GM19324 (cell line): ENCODE measurements around the gene OR2V1.
A peak's percentile ranks its signal among the peaks of the same experiment; 100 is the strongest.
"Not testable (repeated sequence)": the region's sequence is repeated elsewhere in the genome, so short reads cannot be mapped to it uniquely, and the experiment has no call there.

Source experiments
- ATAC-seq: cut with Tn5 transposase; IDR thresholded peaks from one replicate; pipeline ENCODE4 v1.9.1; 2021; ENCODE audit warnings: mild to moderate bottlenecking, moderate library complexity; ENCODE audit not compliant: unreplicated experiment, low FRiP score

The OR2V1 gene

DNA sequence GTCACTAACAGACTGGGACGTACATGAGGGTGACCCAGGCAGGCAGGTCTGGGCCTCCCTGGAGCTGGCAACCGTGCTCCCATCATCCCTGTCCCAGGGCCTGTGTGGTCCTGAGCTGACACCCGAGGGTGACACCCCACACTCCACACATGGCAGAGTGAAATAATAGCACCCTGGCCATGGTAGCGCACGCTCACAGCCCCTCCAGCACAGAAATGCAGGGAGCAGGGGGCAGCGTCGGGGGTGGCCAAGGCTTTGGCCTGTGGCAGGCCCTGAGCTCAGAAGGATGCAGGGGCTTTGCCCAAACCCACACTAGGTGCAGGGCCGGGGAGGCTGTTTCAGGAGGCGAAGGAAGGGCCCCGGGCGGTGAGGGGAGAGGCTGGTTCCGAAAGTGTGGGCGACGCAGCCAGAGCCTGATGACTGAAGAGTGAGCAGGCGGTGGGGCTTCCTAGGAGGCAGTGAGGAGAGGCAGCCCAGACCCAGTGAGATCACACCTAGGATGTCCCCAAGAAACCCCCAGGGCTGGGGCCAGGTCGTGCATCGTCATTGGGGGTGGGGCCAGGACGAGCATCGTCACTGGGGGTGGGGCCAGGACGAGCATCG is 29.3 kb upstream of the OR2V1 start:
- peak; percentile 39 for ATAC-seq

DNA sequence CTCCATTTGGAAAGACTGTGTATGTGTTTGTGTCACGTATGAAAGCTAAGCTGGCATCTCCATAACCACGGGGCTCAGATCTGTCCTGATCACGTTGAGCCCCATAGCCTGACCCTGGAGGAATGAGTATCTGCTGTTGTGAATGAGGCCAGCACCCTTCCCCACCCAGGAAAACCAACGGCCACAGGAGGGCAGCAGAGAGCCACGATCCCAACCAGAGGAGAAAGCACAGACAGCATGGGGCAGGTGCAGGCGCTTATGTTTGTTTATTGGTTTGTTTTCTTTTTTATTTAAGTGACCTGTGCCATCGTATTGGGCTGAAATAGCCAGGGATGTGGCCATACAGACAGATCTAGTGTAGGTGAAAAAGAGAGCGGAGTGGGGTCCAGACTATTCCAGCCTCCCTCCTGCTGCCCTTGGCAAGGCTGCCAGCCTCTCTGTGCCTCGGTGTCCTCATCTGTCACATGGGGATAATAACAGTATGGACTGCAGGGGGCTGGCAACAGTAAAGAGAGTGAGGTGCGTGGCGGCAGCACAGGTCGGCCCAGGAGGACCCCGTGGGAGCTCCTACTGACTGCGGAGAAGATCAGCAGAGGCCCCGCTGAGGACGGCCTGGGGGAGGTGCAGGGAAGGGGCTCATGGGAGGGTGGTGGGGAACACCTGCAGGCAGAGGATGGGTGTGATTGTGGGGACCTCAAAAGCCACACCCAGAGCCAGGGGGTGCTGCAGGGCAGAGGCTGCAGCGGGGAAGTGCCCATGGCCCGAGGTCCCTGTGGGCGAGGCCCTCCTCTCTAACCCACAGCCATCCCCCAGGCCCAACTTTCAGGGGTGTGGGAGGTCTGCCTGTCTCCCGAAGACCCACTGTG is 28.6 kb upstream of the OR2V1 start:
- peak; percentile 62 for ATAC-seq

DNA sequence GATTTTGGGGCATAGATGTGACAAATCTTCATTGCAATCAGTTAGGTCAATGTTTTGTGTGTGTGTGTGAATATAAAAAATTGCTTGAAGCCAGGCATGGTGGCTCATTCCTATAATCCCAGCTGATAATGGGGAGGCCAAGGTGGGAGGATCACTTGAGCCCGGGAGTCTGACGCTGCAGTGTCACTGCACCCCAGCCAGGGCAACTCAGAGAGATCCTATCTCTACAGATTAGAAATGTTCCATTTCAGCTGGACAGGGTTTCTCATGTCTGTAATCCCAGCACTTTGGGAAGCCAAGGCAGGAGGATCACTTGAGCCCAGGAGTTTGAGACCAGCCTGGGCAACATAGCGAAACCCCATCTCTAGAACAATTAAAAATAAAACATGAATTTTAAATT is 27.9 kb upstream of the OR2V1 start:
- no peak for ATAC-seq

DNA sequence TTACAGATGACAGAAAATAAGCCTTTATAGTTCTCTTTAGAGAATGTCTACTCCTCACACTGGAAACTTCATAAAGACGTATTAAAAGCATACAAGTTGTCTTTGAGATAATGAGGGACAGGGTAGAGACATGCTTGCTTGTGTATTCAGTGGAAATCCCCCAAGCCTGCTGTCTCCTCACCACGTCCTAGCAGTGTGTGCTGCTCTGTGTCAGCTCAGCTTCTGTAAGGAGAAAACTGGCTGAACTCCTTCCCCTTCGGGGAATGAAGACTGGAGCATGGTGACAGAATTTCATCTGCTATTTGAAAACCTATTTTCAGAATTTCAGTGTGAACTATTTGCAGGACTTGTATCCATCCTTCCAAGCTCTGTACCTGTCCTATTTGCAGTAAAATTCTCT is 25.8 kb upstream of the OR2V1 start:
- no peak for ATAC-seq

DNA sequence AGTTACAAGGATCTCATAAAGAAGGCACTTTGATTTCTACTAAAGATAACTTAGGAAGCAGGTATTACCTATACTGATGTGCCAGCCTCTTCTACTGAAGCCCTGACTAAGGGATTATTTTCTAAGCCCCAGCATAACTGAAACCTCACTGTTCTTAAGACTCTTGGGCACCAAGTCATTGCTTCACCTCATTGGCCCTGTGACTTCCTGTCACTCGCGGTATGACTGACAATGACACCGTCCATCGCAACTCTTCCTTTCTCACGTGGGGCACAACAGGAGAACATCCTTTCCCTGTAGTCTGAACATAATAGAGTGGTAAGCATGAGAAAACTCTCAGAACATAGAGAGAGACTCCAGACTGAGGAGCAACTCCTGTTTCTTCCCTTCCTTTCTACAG is 22.8 kb upstream of the OR2V1 start:
- ATAC-seq: no peak

DNA sequence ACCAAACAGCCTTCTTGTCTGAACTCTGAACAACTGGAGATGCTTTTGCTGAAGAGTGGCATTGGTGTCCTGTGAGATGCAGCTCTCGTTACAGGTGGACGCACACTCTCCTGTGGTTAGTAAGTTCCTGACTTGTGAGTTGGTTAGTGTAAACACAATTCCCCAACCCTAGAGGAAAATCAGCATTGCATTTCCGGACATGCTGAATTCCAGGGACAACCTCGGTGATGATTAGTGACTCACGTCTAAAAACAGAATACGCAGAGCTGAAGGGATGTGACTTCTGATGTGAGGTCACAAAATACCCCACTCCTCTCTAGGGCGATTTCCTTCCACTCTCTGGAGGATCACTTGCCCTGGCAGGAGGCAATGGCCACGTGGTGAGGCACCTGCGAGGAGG is 21.4 kb upstream of the OR2V1 start:
- no peak for ATAC-seq

DNA sequence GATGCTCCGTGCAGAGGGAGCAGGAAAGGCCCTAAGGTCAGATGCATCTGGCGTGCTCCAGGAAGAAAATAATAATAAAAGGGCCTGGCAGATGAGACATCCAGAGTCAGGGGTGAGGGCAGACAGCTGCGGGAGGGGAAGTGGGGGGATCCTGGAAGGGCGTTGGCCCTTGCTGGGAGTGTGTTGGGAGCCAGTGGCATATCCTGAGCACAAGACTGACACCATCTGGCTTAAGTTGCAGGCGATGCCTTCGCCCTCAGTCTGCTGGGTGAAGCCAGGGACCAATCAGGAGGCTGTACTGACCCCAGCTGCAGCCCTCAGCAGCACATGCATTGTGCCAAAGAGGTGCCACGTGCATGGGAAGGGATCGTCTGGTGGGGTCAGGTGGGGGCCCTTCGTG is 20.2 kb upstream of the OR2V1 start:
- ATAC-seq: no peak

DNA sequence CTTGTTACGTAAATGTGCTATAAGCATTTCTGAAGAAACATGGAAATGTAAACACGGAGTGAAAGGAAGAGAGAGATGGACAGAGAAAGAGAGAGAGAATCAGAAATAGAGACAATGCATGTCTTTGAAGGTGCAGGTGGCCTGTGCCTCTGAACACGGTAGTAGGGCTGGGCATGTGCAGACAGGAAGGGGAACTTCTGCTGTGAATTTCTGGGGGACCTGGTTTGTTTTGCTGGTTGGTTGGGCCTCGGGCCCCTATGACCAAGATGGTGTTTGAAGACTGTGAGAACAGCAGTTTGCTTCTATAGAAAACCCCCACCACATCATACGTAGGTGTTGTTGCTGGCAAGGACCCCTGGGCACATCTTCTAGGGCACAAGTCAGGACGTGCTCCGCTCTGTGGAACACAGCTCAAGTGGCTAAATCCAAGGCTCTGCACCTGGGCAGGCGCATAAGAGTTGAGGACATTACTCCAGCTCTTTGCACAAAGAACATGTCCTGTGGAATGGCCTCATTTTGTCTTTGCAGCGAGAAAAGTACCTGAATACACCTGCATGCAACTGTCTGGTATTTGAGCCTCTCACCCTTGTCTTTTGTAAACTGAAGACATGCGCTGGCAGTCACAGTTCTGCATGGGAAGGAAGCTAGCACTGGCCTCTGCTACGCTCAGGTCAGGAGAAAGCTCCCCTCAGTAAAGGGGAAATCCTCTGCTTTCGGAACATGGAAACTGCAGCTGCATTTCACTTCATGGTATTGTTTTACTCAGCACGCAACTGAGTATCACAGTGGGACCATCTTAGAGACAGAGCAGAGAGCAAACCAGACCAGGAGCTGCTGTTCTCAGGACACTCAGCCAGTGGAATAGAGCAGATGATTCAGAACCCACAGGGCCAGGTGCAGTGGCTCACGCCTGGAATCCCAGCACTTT is 19.1 kb upstream of the OR2V1 start:
- ATAC-seq: no peak

DNA sequence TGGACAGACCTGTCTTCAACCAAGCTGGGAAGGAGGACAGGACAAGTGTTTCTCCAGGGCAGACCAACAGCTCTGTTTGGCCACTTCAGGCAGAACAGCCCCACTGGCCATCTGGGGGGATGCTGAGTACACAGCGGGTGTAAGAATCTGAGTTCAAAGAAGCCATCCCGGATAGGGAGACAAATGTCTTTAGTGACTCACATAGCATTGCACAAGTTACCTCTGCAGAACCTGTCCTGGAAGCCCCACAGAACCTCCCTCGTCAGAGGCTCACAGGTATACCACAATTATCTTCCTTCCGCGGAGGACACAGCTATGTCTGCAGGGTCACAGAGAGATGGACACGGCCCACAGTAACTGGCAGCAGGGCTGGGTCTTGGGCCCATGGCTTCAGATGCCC is 18.4 kb upstream of the OR2V1 start:
- no peak for ATAC-seq

DNA sequence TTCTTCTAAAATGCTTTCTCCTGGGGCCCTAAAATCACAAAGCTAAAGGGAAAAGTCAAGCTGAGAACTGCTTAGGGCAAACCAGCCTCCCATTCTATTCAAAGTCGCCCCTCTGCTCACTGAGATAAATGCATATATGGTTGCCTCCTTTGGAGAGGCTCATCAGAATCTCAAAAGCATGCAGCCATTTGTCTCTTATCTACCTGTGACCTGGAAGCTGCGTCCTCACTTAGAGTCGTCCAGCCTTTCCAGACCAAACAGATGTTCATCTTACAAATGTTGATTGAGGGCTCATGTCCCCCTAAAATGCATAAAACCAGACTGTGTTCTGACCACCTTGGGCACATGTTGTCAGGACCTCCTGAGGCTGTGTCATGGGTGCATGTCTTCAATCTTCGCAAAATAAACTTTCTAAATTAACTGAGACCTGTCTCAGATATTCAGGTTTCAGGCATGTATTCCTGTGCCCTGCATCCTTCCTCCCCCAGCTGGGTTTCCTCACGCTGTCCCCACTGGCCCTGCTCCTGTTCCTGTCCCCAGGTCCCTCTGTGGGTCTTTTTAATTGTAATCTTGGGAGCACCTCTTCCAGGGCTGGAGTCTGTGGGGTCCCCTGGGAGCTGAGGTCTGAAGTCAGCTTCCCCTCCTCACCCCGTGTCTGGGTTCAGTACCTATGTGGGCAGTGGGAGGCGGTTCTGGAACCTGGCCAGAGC is 16.1 kb upstream of the OR2V1 start, which contains the start of gene OR2V2:
OR2V2 (plus strand) TSS at position 660 of the 710 bp plus-strand sequence. CDS start 7,357 bp downstream, outside the sequence.
- not testable (repeated sequence) for ATAC-seq

DNA sequence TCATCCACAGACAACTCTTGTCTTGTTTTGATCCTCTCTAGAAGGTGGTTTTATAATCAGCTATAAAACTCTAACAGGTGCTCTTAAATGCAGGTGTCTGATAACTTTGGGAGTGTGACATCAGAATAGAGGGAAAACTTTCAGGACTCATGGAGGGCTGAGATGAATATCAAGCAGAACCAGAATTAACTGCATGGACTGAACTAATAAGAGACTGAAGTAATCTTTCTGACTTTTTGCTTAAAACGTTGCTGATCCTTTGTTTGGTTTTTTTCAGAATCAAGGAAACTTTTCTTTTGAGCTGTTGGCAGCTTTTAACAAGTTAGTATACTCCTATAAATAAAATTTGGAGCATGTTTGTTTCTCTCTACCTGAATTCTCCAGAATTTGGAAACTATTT is 14.2 kb upstream of the OR2V1 start:
- no peak for ATAC-seq

DNA sequence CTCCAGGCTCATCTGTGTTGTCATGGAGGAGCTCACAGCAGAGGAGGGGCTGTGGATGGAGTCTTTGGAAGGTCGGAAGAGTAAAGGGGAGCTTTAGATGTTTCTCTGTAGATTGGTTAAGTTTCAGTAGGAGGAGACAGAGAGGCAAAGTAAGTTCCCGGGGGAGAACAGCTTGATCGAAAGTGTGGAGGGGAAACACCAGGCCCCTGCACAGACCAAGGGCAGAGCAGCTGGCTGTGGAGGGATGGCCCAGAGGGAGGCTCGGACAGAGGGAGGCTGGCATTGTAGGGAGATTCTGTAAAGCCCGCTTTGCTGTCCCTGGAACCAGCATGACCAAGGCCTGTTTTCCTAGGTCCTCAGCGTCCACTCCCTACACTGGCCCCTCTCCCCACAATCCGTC is 11.1 kb upstream of the OR2V1 start:
- no peak for ATAC-seq

DNA sequence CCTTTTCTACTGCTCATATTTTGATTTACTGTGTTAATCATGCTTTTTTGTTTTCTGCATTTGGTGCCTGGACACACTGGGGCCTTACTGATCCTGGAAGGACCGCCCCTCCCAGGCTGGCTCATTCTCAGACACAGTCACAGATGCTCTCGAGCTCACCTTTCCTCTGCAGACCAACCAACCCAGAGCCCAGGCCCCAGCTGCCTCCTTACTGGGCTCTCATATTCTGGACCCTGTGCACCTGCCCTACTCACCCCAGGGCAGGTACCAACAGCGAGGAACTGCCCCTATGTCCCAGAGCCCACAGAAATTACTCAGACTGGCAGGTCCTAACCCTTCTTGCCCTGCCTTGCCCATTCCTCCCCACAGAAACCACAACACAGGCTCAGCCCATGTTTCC is 9.8 kb upstream of the OR2V1 start:
- no peak for ATAC-seq

DNA sequence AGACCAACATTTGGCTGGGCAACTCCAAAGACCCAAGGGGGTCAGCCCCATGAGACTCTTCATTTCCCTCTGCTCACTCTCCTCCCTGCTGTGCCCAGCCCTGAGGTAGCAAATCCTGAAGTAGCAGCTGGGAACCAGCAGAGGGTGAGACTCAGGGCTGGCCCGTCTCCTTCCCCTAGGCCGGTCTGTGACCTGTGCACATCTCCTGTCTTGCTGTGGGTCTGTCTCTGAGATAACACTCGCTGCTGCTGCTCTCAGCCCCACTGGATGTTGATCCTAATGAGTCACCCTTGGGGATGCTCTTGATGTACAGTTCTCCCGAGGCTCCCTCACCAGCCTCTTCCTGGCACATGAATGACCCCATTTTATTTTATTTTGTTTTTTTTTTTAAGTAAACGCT is 7.3 kb upstream of the OR2V1 start:
- ATAC-seq: no peak

DNA sequence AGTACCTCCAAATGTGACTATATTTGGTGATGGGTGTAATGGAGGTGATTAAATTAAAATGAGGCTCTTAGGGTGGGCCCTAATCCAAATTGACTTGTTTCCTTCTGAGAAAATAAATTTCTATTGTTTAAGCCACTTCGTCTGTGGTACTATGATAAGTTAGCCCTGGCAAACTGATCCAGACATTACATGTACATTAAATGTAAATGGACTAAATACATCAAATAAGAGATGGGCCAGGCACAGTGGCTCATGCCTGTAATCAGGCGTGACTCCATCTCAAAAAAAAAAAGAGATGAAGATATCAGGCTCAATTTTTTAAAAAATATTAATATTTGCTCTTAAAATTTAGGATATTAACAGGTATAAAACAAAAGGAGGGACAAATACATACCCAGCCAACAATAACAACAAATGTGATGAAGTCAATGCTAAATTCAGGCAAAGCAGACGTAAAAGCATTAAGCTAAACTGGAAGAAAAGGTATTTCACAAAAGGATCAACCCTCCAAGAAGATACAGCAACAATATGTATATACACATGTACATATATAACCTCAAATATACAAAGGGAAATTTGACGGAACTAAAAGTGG is 5.5 kb upstream of the OR2V1 start:
- ATAC-seq: no peak

DNA sequence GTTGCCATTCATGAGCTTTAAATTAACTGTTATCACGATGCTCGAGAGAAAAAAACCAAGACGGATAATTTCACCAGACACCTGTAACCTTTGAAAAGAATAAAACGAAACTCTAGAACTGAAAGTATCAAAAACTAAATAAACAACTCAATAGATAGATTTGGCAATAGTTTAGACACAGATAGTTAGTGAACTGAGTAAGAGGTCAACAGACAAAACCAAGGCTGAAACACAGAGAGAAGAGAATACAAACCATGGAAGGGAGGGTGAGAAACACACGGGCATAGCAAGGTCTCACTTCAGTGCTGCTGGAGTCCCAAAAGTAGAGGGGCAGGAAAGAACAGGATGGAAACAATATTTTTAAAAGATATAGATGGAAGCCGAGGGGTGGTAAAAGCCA is 3.3 kb upstream of the OR2V1 start:
- no peak for ATAC-seq

DNA sequence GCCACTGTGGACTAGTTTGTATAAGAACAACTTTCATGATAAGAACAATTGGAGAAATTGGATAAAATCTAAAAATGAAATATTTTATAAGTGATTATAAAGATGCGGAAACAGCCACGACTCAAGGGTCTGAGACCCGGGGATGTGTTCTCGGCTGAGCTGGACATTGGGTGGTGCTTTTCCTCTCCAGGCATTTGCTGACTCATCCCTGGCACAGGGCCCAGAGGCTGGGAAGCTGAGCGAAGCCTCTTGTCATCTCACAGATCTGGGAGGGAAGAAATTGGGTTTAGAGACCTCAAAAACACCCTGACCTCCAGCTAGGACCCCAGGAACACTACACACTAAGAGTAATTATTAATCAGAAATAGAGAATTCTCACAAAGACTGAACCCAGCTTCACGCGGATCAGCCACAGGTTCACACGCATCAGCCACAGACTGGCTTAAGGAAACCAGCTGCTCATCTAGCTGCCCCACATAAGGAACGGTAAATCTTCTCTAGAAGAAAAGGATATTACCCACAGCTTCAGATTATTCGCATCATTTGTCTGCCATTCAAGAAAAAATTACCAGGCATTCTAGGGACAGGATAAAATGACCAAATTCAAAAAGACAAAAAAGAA is 2.8 kb upstream of the OR2V1 start:
- no peak for ATAC-seq

DNA sequence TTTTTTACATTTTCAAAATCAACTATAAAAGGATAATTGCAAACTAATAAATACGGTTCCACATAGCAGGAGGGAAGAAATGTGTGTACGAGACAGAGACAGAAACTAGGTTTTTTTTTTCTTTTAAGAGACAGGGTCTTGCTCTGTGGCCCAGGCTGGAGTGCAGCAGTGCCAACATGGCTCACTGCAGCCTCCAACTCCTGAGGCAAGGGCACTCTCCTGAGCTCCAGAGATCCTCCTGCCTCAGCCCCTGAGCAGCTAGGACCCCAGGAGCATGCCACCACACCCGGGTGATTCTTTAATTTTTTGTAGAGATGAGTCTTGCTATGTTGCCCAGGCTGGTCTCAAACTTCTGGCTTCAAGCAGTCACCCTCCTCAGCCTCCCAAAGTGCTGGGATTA is 2.1 kb upstream of the OR2V1 start:
- ATAC-seq: no peak

DNA sequence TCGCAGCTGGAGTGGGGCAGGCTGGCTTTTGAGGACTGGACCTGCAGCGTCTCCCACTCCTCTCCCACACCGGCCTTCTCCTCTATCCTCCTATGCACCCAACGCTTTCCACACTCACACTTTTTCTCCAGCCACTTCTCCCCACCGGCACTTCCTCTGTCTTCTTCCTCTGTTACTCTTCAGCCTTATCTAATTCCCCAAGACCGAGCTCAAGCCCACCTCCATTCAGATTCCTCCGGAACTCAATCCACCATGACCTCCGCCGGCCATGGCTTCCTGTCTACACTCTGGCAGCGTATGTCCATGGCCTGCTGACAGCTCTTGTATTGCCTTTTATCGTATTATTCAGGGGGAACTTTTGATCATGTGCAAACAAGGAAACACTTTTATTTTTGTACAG is 545 bp upstream of the OR2V1 start:
- no peak for ATAC-seq

DNA sequence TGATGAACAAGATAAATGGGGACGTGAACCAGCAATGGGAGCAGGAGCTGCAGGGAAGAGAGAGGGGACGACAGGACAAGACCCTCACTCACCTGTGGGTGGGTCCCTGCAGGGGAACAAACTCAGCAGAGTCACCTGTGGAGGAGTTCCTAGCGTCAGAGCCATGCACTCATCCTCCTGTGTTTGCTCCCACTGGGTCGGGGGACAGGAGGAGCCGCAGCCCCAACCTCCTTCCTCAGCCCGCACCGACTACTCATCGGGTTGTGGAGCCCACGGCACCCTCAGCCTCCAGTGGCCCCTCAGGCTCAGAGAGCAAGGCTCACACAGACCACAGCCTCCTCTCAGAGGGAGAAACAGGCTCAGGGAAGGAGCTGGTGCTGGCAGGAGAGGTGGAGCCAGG is 888 bp downstream of the OR2V1 start:
- not testable (repeated sequence) for ATAC-seq
